HepG2 (cell line): ENCODE data around the gene PLIN3. TPM values are rescaled to one million over a fixed set of nuclear protein-coding genes. Genes with fewer than 3 reads are reported as not detected.

ENCODE experiments used
- AGO1 ChIP-seq: fragments of 200-400 bp; formaldehyde crosslinking; IDR thresholded peaks from 2 replicates; pipeline ENCODE4 v1.6.1; 2017; ENCODE audit warnings: mild to moderate bottlenecking, low read depth, low read length, moderate library complexity; ENCODE audit not compliant: poor library complexity, severe bottlenecking
- CTCF ChIP-seq: sonication (generic); formaldehyde crosslinking; IDR thresholded peaks from 2 replicates; pipeline ENCODE4 v1.5.0; 2020; ENCODE audit warnings: mild to moderate bottlenecking, missing genetic modification reagents, moderate library complexity
- FOXC1 ChIP-seq: sonication (generic); formaldehyde crosslinking; IDR thresholded peaks from 2 replicates; pipeline ENCODE4 v1.8.0; 2022; ENCODE audit warnings: mild to moderate bottlenecking, missing genetic modification reagents, borderline replicate concordance
- FOXK1 ChIP-seq: sonication (generic); formaldehyde crosslinking; IDR thresholded peaks from 2 replicates; pipeline ENCODE4 v1.4.0; 2020; ENCODE audit warnings: low read depth, missing genetic modification reagents, borderline replicate concordance
- HNF4A ChIP-seq: sonication (generic); formaldehyde crosslinking; IDR thresholded peaks from 2 replicates; pipeline ENCODE4 v1.4.0; 2020; ENCODE audit warnings: missing genetic modification reagents
- KAT8 ChIP-seq: IDR thresholded peaks from 2 replicates; pipeline ENCODE4 v1.6.1; 2016; ENCODE audit warnings: missing genetic modification reagents, missing compliant biosample characterization
- MLXIP ChIP-seq: sonication (generic); formaldehyde crosslinking; IDR thresholded peaks from 2 replicates; pipeline ENCODE4 v1.9.0; 2021; ENCODE audit warnings: missing genetic modification reagents, borderline replicate concordance
- PHF20 ChIP-seq: sonication (generic); formaldehyde crosslinking; IDR thresholded peaks from 2 replicates; pipeline ENCODE4 v1.5.0; 2020; ENCODE audit warnings: mild to moderate bottlenecking, missing genetic modification reagents
- RELA ChIP-seq: sonication (generic); formaldehyde crosslinking; IDR thresholded peaks from 2 replicates; pipeline ENCODE4 v1.4.0; 2020; ENCODE audit warnings: missing genetic modification reagents
- SP1 ChIP-seq, 2 experiments: fragments of 450-650 bp in 1 of 2; sonication (generic) in 1 of 2; formaldehyde crosslinking in 1 of 2; IDR thresholded peaks; 2 replicates each; pipeline versions ENCODE4 v1.4.0 to v1.6.1; 2016 to 2020; ENCODE audit warnings: missing genetic modification reagents in 1 of 2
- SP2 ChIP-seq: sonication (generic); formaldehyde crosslinking; IDR thresholded peaks from 2 replicates; pipeline ENCODE4 v1.5.1; 2020; ENCODE audit warnings: mild to moderate bottlenecking, missing genetic modification reagents
- THAP11 ChIP-seq: IDR thresholded peaks from 2 replicates; pipeline ENCODE4 v1.6.1; 2016; ENCODE audit warnings: missing biosample characterization, missing genetic modification reagents
- ZNF256 ChIP-seq: sonication (generic); formaldehyde crosslinking; conservative IDR thresholded peaks from 2 replicates; pipeline ENCODE4 v1.4.0; 2020; ENCODE audit warnings: missing genetic modification reagents
- ZNF430 ChIP-seq: sonication (generic); formaldehyde crosslinking; IDR thresholded peaks from 2 replicates; pipeline ENCODE4 v1.9.0; 2021; ENCODE audit warnings: mild to moderate bottlenecking, missing genetic modification reagents
- ZNF546 ChIP-seq: sonication (generic); formaldehyde crosslinking; conservative IDR thresholded peaks from 2 replicates; pipeline ENCODE4 v1.8.1; 2023; ENCODE audit warnings: mild to moderate bottlenecking, missing genetic modification reagents
- ZNF572 ChIP-seq: sonication (generic); formaldehyde crosslinking; IDR thresholded peaks from 2 replicates; pipeline ENCODE4 v1.5.1; 2020; ENCODE audit warnings: mild to moderate bottlenecking, missing genetic modification reagents
- ZNF704 ChIP-seq: sonication (generic); formaldehyde crosslinking; IDR thresholded peaks from 2 replicates; pipeline ENCODE4 v1.8.1; 2023; ENCODE audit warnings: mild to moderate bottlenecking, inconsistent platforms, moderate library complexity, missing genetic modification reagents, borderline replicate concordance
- ZNF850 ChIP-seq: sonication (generic); formaldehyde crosslinking; conservative IDR thresholded peaks from 2 replicates; pipeline ENCODE4 v1.9.0; 2021; ENCODE audit warnings: mild to moderate bottlenecking, missing genetic modification reagents
- polyA plus RNA-seq, 8 experiments: library from polyadenylated mRNA; depleted of rRNA in 3 of 8; stranded (reverse) in 7 of 8; unstranded in 1 of 8; fragments of >200 nt; fragmentation: Illumina TruSeq in 4 of 8; extraction: Trizol in 4 of 8; gene quantifications; 2 replicates each; pipeline versions ENCODE4 v1.2.1 to v1.2.3, GENCODE V29; 2011 to 2016; ENCODE audit warnings: low read depth in 4 of 8, missing spikeins in 1 of 8, mixed read lengths in 1 of 8; ENCODE audit not compliant: insufficient read depth in 1 of 8
- total RNA-seq, 5 experiments: library from RNA; depleted of rRNA; stranded (reverse); fragments of >200 nt; fragmentation: Illumina TruSeq; extraction: Trizol; gene quantifications; 2 replicates each; pipeline ENCODE4 v1.2.3, GENCODE V29; 2016; ENCODE audit warnings: low read depth in 1 of 5
- TF ChIP-seq, protein P1 (sequence below), 2 experiments: sonication (generic) in 1 of 2; formaldehyde crosslinking in 1 of 2; IDR thresholded peaks; 2 replicates each; pipeline versions ENCODE4 v1.4.0 to v1.6.1; 2016 to 2020; ENCODE audit warnings: borderline replicate concordance in 1 of 2, low read depth in 1 of 2, mild to moderate bottlenecking in 1 of 2, missing genetic modification reagents in 1 of 2

The PLIN3 gene
- total and polyA plus RNA-seq, 2 of the 13 experiments (the other 11 are each of a cell fraction or from before 2014, with no cell fraction given): 49.3 to 57.9 TPM

DNA sequence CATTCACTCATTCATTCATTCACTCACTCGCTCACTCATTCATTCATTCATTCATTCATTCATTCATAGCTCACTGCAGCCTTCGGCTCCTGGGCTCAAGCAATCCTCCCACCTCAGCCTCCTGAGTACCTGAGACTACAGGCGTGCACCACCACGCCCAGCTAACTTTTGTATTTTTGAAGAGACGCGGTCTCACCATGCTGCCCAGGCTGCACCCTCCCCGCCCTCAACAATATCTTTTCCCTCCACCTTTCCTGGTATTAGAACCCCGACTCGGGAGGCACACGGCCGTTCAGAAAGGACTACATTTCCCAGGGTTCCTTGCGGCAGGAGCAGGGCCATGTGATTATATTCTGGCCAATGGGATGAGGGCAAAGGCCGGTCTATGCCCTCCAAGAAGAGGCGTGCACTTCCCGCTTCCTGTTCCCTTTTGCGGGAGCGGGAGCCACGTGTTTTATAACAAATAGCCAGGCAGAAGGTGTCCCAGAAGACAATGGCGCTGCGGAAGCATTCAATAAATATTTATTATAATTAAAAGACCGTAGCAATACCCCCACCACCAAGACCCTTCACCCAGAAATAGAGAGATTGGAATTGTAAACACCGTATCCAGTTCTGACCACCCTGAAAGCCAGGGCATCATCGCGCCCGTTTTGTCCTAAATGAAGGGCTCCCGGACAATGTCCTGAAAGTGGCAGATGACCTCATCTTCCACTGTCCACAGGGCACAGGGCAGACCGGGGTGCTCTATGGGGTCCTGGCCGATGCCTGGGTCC, 51.9 kb downstream of the PLIN3 start (continued):
- TF ChIP-seq THAP11 (peak; percentile 98), SP1 (IDR thresholded peaks at IDR 0.05) (no peak), SP1 (CRISPR knock-in tag; IDR thresholded peaks at IDR 0.05) (no peak), ZNF572 (CRISPR knock-in tag) (no peak), MLXIP (CRISPR knock-in tag) (no peak), CTCF (no peak), ZNF430 (no peak), FOXC1 (no peak), ZNF256 (CRISPR knock-in tag) (no peak), ZNF704 (CRISPR knock-in tag) (no peak), FOXK1 (CRISPR knock-in tag) (no peak), ZNF850 (CRISPR knock-in tag) (no peak), KAT8 (peak; percentile 92), SP2 (peak; percentile 69), AGO1 (no peak), RELA (CRISPR knock-in tag) (no peak), ZNF546 (CRISPR knock-in tag) (no peak), PHF20 (CRISPR knock-in tag) (peak; percentile 84), HNF4A (0 out of 2 replicates have a peak, but pooled peaks have one; percentile 44)
- TF ChIP-seq, protein P1, sequence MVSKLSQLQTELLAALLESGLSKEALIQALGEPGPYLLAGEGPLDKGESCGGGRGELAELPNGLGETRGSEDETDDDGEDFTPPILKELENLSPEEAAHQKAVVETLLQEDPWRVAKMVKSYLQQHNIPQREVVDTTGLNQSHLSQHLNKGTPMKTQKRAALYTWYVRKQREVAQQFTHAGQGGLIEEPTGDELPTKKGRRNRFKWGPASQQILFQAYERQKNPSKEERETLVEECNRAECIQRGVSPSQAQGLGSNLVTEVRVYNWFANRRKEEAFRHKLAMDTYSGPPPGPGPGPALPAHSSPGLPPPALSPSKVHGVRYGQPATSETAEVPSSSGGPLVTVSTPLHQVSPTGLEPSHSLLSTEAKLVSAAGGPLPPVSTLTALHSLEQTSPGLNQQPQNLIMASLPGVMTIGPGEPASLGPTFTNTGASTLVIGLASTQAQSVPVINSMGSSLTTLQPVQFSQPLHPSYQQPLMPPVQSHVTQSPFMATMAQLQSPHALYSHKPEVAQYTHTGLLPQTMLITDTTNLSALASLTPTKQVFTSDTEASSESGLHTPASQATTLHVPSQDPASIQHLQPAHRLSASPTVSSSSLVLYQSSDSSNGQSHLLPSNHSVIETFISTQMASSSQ (IDR thresholded peaks at IDR 0.05; ENCODE audit: low read depth): no peak
- TF ChIP-seq, protein P1 (CRISPR knock-in tag; IDR thresholded peaks at IDR 0.05; ENCODE audit: borderline replicate concordance): no peak
